ENCODE data around the gene B3GALT4. TPM values are rescaled to one million over a fixed set of nuclear protein-coding genes. Genes with fewer than 3 reads are reported as not detected.

B3GALT4 gene
- total and polyA plus RNA-seq, 2 of the 13 experiments (the other 11 are each of a cell fraction or from before 2014, with no cell fraction given) = 0.04 to 0.27 TPM

GRCh38 chr6:33277663-33278391 lies 904 bp downstream of the B3GALT4 start:
- Histone ChIP-seq H3K9ac (ENCODE audit: insufficient read depth, low read depth, low read length) (no peak overlapping the region), H3K4me1 (ENCODE audit: insufficient read depth, low read length) (peaks cover 30% of the 10 kb centered on the region), H3K9me3 (ENCODE audit: low read length) (no peaks in the 10 kb centered on the region), H3K36me3 (replicated peaks in 1 of 2; ENCODE audit: control insufficient read depth in 1 of 2, insufficient read depth in 2 of 2, low read length in 2 of 2) (peaks cover 20 to 62% of the 10 kb centered on the region in 2 experiments), H3K27ac (ENCODE audit: extremely low read length, insufficient read depth, low read length) (no peak overlapping the region), H3K79me2 (ENCODE audit: insufficient read depth, low read length) (peaks cover 26% of the 10 kb centered on the region), H4K20me1 (ENCODE audit: insufficient read depth, low read length) (peaks cover 33% of the 10 kb centered on the region), H2AFZ (ENCODE audit: low read length) (no peak overlapping the region), H3K4me3 (replicated peaks in 1 of 3; ENCODE audit: insufficient read depth in 1 of 3, low read depth in 2 of 3, low read length in 3 of 3) (no peak overlapping the region), H3K27me3 (ENCODE audit: control insufficient read depth in 1 of 2, insufficient read depth in 2 of 2, low read length in 2 of 2) (no peaks in the 10 kb centered on the region), H3K4me2 (ENCODE audit: low read depth, low read length) (no peak overlapping the region)
- BruUV-seq (replicated peaks) = no TSS peak
- 90% methylated on average over 39 of the region's 39 CpGs for WGBS (ENCODE audit: low lambda C conversion rate)
- CTCF ChIA-PET (ENCODE audit: low intra/inter-chr PET ratio, low total read pairs) = no interaction called here
- FAIRE-seq (no peak), ATAC-seq (peak; percentile 30), DNase-seq (ENCODE audit: low spot score) (no peak)
- POLR2A ChIA-PET = interaction anchor here (0.6 to 3.5 kb wide), 11 partner anchors 9 to 1138 kb away, joined by 3 to 17 read pairs (median 4); partner anchors contain the start of genes PFDN6, PHF1, RGL2 and WDR46
- intact Hi-C loops (cut with micrococcal nuclease; ENCODE audit: unreplicated experiment) = no loop called here
- in situ Hi-C loops (cut with HindIII; ENCODE audit: extremely low pct_ligation_motif_present, low pct_unique_long_range_greater_than_20kb) = loop anchor here (25.0 kb wide), 1 partner anchor 134 kb away; the partner anchor contains the start of genes CUTA, PHF1 and SYNGAP1
- TF ChIP-seq RFXANK (CRISPR knock-in tag; IDR thresholded peaks at IDR 0.05) (no peak), HOMEZ (CRISPR knock-in tag; IDR thresholded peaks at IDR 0.05; ENCODE audit: low read depth) (no peak), MTA3 (CRISPR knock-in tag; IDR thresholded peaks at IDR 0.05) (no peak), KAT7 (CRISPR knock-in tag; IDR thresholded peaks at IDR 0.05; ENCODE audit: borderline replicate concordance) (no peak), MEF2D (CRISPR knock-in tag; IDR thresholded peaks at IDR 0.05) (no peak), SNRNP70 (IDR thresholded peaks at IDR 0.05; ENCODE audit: low read depth, low read length) (no peak), PLSCR1 (CRISPR knock-in tag; IDR thresholded peaks at IDR 0.05; ENCODE audit: borderline replicate concordance) (no peak), ZSCAN29 (CRISPR knock-in tag; conservative IDR thresholded peaks at IDR 0.05) (no peak), SMARCE1 (IDR thresholded peaks at IDR 0.05; ENCODE audit: borderline replicate concordance) (no peak), ZNF451 (CRISPR knock-in tag; IDR thresholded peaks at IDR 0.05) (0 out of 2 replicates have a peak, but pooled peaks have one; percentile 28), ZNF256 (CRISPR knock-in tag; conservative IDR thresholded peaks at IDR 0.05) (no peak), ZSCAN31 (CRISPR knock-in tag; IDR thresholded peaks at IDR 0.05; ENCODE audit: low read depth) (no peak), MAX (IDR thresholded peaks at IDR 0.05) (0 out of 2 replicates have a peak, but pooled peaks have one; percentile 15), ZNF629 (CRISPR knock-in tag; conservative IDR thresholded peaks at IDR 0.05) (no peak), NBN (conservative IDR thresholded peaks at IDR 0.05) (no peak), HIVEP1 (CRISPR knock-in tag; IDR thresholded peaks at IDR 0.05) (peak; percentile 10; the same call in 1 of the 2 replicates), NCOA1 (CRISPR knock-in tag; IDR thresholded peaks at IDR 0.05) (no peak)
- TF ChIP-seq, protein P1, sequence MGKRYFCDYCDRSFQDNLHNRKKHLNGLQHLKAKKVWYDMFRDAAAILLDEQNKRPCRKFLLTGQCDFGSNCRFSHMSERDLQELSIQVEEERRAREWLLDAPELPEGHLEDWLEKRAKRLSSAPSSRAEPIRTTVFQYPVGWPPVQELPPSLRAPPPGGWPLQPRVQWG (CRISPR knock-in tag; IDR thresholded peaks at IDR 0.05; ENCODE audit: borderline replicate concordance, low read depth) = no peak
- TF ChIP-seq, protein P2, sequence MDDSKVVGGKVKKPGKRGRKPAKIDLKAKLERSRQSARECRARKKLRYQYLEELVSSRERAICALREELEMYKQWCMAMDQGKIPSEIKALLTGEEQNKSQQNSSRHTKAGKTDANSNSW (CRISPR knock-in tag; IDR thresholded peaks at IDR 0.05; ENCODE audit: borderline replicate concordance) = no peak
